Fibroblast of skin of right quadriceps (primary cell): ENCODE measurements around the gene SLC66A2.

Experiments
- DNase-seq: peaks from one replicate; pipeline ENCODE4 v3.0.0-alpha.2; 2013

Gene SLC66A2

DNA sequence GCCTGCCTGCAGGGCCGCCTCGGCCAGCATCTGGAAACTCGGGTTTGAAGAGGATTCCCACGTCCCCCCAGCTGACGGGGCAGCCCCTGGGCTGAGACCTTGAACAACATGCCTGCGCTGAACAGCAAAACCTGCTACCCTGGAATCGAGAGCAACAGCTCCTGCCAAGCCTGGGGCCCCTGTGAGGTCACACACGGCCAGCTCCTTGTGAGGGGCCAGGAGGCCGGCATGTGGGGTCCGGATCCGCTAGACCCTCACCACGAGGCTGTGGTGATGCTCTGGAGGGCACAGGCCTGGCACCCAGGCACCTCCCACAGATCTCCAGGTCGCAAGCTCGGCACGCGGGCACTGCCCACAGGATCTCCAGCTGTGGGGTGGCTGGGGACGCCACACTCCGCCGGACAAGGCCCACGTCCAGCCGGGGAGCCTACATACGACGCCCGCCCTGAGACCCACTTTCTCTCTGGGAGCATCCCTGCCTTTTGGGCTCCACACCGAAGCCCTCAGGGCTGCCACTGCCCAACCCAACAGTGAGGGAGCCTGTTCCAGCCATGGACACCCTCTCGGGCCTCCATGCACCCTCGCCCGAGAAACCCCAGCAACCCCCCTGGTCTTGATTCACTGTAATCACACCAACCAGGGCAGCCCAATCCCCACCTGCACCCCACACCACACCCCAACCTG, 34.1 kb downstream of the SLC66A2 start:
- no peak for DNase-seq

DNA sequence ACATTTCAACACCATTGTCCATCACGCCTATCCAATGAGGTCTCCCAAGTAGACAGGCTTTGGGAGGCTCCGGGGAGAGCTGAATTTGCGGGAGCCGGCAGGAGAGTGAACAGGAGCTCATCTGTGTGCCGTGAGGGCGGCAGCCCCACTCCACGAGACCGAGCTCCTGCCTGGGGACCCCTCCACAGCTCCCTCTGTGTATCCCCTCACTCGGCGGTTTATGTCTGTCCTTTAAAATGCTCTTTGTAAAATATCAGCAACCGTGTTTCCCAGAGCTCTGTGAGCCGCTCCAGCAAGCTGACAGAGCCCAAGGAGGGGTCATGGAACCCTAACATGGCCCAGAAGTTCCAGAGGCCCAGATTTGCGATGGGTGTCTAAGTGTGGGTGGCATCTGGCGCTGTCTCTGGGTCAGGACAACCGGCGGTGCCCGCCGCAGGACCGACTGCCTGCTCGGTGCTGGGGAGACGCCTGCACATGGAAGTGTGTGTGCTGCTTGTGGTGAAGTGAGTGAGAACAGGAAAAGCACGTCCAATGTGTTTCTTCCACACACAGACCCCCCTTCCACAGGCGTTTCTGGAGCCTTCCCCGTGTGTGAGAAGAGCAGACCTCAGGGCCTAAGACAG, 34.8 kb downstream of the SLC66A2 start:
- DNase-seq = no peak

DNA sequence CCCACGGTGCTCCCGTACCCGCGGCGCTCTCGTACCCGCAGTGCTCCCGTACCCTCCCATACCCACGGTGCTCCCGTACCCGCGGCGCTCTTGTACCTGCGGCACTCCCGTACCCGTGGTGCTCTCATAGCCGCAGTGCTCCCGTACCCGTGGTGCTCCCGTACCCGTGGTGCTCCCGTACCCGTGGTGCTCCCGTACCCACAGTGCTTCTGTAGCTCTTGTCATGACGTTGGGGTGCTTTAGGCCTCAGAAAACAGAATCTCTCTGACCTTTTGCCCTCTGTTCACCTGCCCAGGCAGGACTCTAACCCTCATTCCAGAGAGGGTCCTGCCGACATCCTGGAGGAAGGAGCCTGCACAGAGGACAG, 35.3 kb downstream of the SLC66A2 start:
- no peak for DNase-seq

DNA sequence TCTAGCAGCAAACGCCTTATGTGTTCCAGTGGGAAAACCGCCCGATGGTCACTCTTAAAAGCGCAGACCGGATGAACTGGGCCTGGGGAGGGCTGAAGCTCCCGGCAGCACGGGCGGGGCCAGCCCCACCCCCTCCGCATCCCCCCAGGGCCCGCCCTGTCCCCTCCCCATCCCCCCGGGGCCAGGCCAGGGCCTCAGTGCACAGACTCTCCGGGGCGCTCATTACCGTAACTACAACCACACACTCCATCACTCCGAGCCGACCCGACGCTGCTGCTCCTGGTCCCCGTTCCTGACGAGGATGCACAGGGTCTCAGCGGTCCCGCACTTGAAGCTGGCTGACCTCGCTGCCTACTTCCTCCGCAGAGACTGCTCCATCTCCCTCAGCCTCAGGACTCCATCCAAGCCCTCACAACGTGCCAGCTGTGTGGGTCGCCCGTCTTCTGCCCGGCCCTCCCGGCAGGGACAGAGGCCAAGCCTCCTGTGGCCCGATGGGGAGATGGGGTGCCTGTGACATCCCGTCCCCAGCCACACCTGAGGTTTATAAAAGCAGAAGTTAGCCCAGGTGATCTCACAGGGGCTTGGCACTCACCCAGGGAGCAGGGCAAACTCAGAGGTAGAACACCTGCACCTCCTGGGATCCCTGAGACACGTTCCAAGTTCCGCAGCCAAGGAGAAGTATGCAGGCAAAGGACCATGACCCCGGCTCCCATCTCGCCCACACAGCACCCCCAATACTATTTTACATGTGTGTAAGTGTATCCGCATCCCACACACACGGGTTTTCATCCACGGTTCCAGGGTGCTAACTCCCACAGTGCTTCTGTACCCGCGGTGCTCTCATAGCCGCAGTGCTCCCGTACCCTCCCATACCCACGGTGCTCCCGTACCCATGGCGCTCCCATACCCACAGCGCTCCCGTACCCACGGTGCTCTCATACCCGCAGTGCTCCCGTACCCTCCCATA, 36.0 kb downstream of the SLC66A2 start:
- DNase-seq = no peak

DNA sequence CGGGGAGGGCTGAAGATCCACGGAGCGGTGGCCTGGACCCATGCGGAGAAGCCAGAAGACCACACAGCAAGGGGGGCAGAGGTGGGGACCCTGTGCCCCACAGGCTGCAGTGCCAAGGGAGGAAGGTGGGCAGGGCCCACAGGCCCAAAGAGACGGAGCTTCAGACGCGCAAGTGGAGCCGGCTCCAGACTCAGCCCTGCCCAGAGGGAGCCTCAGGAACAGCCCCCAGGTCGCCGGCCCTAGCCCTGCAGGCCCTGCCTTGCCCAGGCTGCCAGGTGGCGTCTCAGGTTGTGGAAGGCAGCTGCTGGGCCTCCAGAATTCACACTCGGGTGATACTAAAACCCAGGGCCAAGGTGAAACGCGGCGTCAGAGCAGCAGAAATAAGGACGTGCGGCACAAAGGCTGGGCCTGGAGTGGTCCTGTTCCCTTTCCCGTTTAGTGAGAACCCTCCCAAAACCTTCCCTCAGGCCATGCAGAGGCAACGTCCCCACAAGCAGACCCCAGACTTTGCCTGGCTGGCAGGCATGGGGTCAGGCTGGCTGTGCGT, 36.8 kb downstream of the SLC66A2 start:
- DNase-seq = no peak

DNA sequence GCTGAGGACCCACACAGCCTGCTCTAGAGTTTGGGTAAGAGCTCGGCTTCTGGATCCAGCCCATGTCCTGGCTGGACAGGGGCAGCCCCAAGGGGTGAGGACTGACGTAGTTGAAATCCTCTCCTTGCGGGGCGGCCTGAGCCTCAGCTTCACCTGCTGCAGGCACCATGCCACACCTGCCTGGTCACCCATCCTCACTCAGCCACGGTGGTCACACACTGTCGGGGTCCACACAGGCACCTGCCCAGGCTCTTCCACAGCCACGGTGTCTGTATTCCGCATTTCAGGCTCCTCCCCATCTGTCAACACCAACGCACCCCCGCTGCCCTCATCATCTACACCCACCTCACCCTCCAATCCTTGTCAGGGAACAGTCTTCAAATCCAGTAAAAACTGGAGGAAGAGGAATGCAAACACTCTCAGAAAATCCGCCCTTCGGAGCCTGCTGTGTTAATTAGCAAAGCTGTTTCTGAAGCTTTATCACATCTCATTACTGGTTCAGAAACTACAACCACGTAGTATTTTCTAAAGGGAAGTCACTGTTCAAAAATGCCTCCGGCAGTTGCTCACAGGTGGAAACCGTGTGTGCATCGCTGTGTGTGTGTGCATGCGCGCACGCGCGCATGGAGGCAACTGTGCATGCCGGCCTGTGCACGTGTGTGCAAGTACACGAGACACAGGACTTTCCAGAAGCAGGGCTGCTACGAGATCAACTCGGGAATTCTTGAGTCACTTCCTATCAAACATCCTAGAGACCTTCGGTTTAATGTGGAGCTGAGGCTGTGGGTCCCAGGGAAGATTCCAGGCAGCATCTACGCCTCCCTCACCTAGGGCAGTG, 38.2 kb downstream of the SLC66A2 start:
- DNase-seq = peak; percentile 9

DNA sequence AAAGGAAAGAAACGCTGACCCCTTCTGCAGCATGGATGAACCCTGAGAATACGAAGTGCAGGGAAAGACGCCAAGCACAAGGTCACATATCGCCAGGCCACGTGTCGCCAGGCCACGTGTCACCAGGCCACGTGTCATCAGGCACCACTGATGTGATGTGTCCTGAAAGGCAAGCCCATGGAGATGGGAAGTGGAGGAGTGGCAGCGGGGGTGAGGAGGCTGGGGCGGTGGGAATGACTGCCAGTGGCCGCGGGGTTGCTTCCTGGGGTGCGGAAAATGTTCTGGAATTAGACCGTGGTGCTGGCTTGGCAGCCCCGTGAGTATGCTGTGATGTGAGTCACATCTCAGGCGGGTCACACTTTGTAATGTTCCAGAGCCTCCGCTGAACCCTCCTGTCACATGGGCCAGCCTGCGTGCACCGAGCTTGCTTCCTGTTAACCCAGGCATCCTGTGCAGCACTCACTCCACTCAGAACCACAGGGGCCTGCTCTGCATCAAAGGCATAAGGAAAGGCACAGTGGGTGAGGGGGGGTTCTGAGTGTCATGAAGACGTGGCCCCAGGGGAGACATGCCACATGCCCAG, 39.0 kb downstream of the SLC66A2 start:
- peak; percentile 24 for DNase-seq

DNA sequence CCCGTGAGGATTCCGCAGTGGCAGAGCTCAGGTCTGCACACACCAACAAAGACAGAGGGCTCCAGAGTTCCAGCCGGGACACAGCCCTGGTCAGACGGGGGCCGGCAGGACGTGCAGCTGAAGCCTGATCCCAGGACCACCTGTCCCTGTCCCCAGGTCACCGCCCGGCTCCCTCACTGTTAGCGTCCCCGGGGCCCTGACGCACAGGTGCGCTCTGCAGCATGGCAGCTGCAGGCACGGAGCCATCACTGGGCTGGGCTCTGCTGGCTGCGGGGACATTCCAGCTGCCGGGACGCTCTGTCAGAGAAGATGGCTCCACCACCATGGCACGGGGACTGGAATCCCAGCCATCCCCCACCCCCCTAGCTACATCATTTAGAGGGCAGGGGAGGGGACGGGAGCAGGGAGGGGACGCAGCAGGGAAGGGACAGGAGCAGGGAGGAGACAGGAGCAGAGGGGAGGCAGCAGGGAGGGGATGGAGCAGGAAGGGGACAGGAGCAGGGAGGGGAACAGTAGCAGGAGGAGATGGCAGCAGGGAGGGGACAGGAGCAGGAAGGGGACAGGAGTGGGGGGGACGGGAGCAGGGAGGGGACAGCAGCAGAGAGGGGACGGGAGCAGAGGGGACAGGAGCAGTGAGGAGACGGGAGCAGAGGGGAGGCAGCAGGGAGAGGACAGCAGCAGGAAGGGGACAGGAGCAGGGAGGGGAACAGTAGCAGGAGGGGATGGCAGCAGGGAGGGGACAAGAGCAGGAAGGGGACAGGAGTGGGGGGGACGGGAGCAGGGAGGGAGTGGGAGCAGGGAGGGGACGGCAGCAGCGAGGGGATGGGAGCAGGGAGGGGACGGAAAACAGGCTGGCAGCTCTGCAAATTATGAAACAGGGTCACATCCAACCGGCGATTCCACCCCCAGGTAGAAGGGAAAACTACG, 39.8 kb downstream of the SLC66A2 start:
- DNase-seq = no peak

DNA sequence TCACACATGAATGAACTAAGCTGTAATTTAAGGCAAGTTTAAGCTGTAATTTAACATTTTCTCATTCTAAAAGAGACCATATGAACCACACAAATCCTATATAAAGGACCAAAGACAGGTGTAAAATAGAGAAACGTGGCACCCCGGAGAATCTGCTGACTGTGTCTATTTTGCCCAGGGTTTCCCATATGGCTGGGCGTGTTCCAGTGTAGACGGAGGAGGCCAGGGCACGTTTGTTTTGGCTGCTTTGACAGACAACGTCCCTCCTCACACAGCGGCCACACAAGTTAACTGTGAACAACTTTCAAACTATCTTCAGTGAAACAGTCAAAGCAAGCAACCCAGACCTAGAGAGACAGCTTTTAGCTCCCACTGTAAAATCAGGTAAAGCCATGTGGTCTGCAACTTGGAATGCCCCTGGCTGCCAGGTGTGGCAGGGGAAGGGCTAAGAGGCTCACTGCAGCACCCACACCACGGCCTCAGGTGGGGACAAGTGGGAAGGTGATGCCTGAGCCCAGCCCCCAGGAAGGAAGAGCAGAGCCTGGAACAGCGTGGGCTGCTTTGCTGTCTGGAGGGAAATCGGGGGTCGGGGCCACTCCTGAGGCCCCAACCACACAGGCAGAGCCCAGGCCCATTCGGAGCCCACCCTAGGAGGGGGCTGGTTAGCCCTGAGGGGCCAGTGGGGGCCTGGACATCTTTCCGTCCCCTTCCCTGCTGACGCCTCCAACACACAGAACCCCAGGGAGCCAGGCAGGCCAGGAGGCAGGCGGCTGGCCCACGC, 40.7 kb downstream of the SLC66A2 start:
- no peak for DNase-seq

DNA sequence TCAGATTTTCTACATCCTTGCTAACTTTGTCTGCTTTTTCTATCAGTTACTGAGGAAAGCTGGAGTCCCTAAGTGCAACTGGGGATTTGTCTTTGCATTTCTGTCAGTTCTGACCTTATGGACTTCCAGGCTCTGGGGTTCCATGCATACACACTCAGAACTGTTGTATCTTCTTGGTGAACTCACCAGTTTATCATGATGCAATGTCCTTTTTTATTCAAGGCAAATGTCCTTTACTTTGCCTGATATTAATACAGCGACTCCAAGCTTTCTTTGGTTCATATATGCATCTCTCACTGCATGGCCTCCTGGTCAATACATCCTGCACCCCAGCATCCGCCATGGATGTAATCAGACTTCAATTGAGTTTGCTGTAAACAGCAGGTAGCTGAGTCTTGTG, 44.7 kb downstream of the SLC66A2 start:
- DNase-seq = no peak

DNA sequence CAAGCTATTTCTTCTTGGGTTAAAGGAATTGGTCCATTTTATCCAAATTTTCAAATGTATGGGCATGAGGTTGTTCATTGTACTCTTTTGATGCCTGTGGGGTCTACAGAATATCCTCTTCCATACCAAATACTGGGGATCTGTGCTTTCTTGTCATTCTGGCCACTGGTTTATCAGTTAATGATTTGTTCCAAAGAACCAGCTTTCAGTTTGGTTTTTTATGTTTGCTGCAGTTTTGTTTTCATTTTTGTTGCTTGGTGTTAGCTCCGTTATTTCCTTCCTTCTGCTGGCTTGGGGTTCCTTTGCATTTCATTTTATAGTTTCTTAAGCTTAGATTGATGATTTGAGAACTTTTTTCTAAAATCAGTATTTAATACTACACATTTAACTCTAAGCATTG, 45.5 kb downstream of the SLC66A2 start:
- no peak for DNase-seq

DNA sequence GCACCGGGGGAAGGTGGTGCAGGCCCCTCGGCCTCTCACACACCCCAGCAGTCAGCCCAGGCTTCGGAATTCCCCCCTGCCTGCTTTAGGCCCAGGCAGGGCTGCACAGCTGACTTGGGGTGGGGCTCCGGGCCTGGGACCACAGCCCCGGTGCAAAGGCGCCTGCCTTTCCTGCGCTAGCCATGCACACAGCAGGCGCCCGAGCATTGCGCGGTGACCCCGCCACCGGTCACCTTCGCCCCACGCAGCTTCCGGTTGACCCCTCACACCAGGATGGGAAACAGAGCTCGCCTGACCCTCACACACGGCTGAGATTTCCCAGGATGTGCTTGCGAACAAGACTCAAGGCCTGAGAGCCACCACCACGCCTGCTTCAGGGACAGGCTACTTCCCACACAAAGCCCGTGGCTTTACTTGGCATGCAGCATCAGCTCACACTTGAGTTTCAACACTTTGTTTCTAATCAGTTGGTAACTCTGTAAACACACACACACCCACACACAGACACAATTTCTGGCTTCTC, 46.0 kb downstream of the SLC66A2 start:
- no peak for DNase-seq

DNA sequence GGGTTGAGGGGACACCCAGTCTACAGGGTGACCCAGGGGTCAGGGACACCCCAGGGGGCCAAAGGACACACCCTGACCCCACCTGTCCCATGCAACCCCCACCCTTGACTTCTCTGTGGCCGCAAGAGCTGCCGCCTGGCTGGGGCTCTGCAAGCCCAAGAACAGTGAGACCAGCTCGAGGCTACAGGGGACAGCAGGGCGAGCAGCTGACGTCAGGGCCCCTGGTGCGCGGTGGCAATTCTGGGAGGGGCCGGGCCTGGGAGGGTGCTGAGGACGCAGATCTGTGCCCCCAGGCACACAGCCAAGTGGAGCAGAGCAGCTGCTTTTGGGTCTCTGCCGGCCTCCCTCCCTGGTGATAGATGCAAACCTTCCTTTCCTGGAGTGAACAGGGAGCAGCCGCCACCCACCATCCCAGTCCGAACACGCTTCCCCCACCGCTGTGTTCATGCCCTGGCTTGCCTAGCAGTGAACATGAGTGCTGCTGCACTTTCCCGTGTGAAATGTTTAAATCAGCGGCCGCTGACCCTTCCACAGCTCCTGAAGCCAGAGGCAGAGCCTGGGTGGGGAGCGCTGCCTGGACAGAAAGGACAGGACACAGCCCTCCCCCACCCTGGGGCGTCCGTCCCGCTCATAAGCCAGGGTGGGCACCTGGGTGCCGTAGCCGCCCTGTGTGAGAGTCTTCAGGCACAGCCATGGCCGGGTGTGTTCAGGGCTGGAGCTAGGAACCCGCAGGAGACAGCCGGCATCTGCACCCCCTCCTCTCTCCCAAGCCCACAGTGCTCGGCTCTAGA, 46.9 kb downstream of the SLC66A2 start:
- no peak for DNase-seq

DNA sequence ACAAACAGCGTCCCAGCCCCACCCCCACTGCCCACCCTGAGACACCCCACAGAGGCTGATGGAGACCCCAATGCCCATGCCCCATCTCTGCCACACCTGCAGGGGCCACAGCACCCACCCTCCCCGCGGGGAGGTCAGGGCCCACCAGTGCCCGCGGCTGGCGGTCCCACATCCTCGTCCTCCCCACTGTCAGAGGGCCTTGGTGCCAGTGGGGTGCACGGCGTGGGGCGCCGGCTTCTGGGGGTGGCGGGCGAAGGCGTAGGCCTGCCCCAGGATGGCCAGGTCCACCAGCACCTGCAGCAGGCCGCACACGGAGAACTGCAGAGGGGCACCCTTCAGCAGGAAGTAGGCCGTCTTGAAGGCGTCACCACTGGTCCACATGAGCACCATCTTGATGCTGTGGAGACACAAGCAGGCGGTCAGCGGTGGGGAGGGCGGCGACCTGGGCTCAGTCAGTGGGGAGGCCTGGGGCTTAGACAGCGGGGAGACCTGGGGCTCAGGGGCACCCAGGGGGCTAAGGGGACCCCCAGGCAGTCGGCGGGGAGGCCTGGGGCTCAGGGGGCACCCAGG, 47.6 kb downstream of the SLC66A2 start:
- DNase-seq = no peak

DNA sequence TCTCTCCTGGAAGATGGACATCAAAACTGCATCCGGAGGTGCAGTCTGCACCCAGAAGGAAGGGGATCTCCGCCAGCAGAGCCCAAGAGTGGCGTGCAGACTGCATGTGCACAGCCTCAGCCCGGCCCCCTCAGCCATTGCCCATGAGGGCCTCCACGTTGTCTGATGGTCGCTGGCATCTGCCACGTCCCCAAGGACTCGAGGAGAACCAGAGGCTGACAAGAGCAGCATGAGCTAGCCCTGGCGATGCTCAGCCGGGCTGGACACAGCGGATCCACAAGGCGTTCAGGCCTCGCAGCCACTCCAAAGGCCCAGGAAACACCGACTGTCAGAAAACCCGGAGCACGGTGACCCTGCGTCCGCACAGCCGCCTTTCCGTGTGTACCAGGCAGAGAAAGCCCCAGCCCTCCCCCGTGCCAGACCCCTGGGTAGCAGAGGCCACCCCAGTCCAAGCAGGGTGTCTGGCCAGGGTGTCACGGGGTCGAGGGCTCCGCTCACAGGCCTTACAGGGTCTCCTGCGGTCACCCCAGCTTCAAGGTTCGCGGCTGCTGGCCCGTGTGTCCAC, 48.3 kb downstream of the SLC66A2 start:
- no peak for DNase-seq

DNA sequence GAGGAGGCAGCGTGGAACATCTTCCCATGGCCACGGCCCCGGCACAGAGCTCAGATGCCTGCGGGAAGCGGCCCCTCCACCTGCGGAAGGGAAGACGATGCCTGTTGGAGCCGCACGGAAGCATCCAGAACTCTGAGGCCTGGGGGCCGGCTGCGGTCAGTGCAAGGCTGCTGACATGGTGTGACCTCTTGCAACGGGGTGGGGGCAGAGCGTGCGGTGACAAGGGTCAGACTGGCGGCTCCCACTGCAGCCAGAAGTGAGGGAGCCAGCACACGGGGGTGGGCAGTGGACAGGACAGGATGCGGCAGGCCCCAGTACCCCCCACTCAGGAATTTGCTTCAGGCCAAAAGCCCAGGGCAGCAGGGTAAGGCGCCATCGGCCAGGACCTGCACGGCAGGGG, 48.8 kb downstream of the SLC66A2 start:
- DNase-seq = no peak

DNA sequence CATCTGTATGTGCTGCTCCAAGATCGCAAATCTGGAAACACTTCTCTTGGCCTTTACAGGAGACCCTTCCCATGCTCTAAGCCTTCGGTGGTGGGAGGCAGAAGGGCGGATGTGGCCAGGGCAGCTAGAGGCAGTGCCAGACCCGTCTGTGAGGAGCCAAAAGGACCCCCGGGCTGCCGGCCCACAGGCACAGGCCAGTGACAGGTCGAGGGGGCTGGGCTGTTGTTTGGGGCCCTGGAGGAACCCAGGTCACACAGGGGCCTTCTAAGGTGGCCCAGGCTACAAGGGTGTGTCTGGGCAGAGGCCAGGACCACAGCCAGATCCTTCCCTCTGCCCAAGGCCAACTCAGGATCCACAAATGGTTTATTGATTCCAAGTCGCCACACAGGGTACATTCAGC, 49.4 kb downstream of the SLC66A2 start:
- DNase-seq = no peak

DNA sequence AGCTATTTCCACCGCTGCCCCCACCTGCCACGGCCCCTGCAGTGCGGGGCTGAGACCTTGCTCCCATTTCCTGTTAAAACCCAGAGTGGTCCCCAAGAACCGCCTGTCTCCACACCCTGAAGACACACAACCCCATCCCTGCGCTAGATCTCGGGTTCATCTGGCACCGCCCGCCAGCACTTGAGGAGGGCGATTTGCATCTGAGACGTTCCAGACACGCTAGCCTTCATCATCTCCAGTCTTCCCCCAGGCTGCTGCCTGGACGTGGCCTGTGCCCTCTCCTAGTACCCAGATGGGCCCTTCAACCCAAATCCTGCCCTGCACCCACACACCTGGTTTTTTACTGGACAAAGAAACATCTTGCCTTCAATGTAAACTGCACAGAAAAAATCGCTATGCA, 49.8 kb downstream of the SLC66A2 start:
- no peak for DNase-seq
